Gastroesophageal sphincter (tissue), 3 donors: ENCODE data around the gene BARHL2.

Experiments used
- CTCF ChIP-seq, 4 experiments: fragments of 200-600 bp in 2 of 4; fragments of 450-650 bp in 2 of 4; sonication (generic) in 1 of 4; IDR thresholded peaks; one replicate each; pipeline ENCODE4 v1.5.1; 2017 to 2019; ENCODE audit warnings: antibody characterized with exemption in 4 of 4, mild to moderate bottlenecking in 2 of 4, moderate library complexity in 2 of 4
- EP300 ChIP-seq: sonication (generic); formaldehyde crosslinking; IDR thresholded peaks from one replicate; pipeline ENCODE4 v1.6.1; 2017; ENCODE audit warnings: antibody characterized with exemption, mild to moderate bottlenecking

GRCh38 chr1:90711696-90712095, 5.4 kb downstream of the BARHL2 start:
- TF ChIP-seq EP300 (no peak), CTCF (IDR thresholded peaks at IDR 0.05) (no peak)
